K562 (cell line): Measurements from ENCODE around the gene CHN2. TPM values are rescaled to one million over a fixed set of nuclear protein-coding genes. Genes with fewer than 3 reads are reported as not detected.

Source experiments
- ATAC-seq: fragments of 200-7000 bp; cut with Tn5 transposase; 3 replicates; pipeline ENCODE4 v1.9.1; 2020; ENCODE audit warnings: moderate library complexity
- BruUV-seq: library from RNA; stranded (reverse); fragments of 400-500 nt; replicated peaks from 2 replicates; lab custom pipeline; 2021; lab: Mats Ljungman, UMichigan
- CTCF ChIA-PET: fragments of 300-600 bp; formaldehyde crosslinking; extraction: SDS; loops from one replicate; lab custom pipeline; 2021; ENCODE audit warnings: low intra/inter-chr PET ratio; lab: Yijun Ruan, JAX
- POLR2A ChIA-PET: fragments of 300-600, 350-650 bp; sonication (Branson Sonifier 250); formaldehyde crosslinking; extraction: SDS; loops from one replicate; lab custom pipeline; 2021; ENCODE audit warnings: antibody characterized with exemption, inconsistent platforms; lab: Yijun Ruan, JAX
- DNase-seq, 4 experiments: peaks; one replicate each; pipeline versions ENCODE4 v3.0.0 to v3.0.0-alpha.2; 2011 to 2018; ENCODE audit warnings: low spot score in 3 of 4, mixed read lengths in 3 of 4; ENCODE audit errors: extremely low read depth in 1 of 4
- FAIRE-seq: peaks from 2 replicates; lab custom pipeline; 2011; peaks lifted over from hg19 to GRCh38; lab: Jason Lieb, UNC
- H2AFZ ChIP-seq: 2 replicates; pipeline ENCODE4 v1.6.0; 2011; ENCODE audit warnings: low read depth, low read length, control low read depth, inconsistent platforms
- H3K27ac ChIP-seq: fragments of 200-600 bp; 3 replicates; pipeline ENCODE4 v1.8.0; 2011; ENCODE audit warnings: low read depth, mild to moderate bottlenecking, control low read depth, inconsistent platforms, low read length, moderate library complexity, mixed read lengths; ENCODE audit errors: extremely low read depth
- H3K27me3 ChIP-seq, 2 experiments: fragments of 300-600 bp in 1 of 2; 2 replicates in 1 of 2; 3 replicates in 1 of 2; pipeline versions ENCODE4 v1.6.0 to v1.8.0; 2011; ENCODE audit warnings: inconsistent platforms in 2 of 2, low read length in 2 of 2, mild to moderate bottlenecking in 1 of 2, mixed read lengths in 1 of 2, moderate library complexity in 1 of 2; ENCODE audit not compliant: control insufficient read depth in 2 of 2, insufficient read depth in 2 of 2
- H3K36me3 ChIP-seq: fragments of 300-600 bp; 3 replicates; pipeline ENCODE4 v1.8.0; 2011; ENCODE audit warnings: mild to moderate bottlenecking, low read length, inconsistent platforms; ENCODE audit not compliant: control insufficient read depth, insufficient read depth
- H3K4me1 ChIP-seq, 2 experiments: fragments of 200-600 bp in 1 of 2; replicated peaks in 1 of 2; 2 replicates in 1 of 2; 3 replicates in 1 of 2; pipeline versions ENCODE4 v1.5.1 to v1.8.0; 2011; ENCODE audit warnings: inconsistent platforms in 2 of 2, low read length in 2 of 2, mild to moderate bottlenecking in 1 of 2, mixed read lengths in 1 of 2, moderate library complexity in 1 of 2; ENCODE audit not compliant: control insufficient read depth in 2 of 2, insufficient read depth in 2 of 2
- H3K4me2 ChIP-seq: 2 replicates; pipeline ENCODE4 v1.6.1; 2011; ENCODE audit warnings: low read length, control low read depth, inconsistent platforms, mixed read lengths; ENCODE audit not compliant: insufficient read depth
- H3K4me3 ChIP-seq: fragments of 200-600 bp; sonication (generic), shearing (Covaris generic); 2 replicates; pipeline ENCODE4 v1.5.1; 2016; ENCODE audit warnings: control low read depth, inconsistent platforms
- H3K79me2 ChIP-seq: fragments of 200-600 bp; 3 replicates; pipeline ENCODE4 v1.8.0; 2011; ENCODE audit warnings: low read length, inconsistent platforms; ENCODE audit not compliant: control insufficient read depth, insufficient read depth
- H3K9ac ChIP-seq, 2 experiments: 2 replicates each; pipeline versions ENCODE4 v1.6.0 to v1.6.1; 2011; ENCODE audit warnings: low read depth in 2 of 2, low read length in 2 of 2, control low read depth in 1 of 2, inconsistent platforms in 1 of 2, mild to moderate bottlenecking in 1 of 2, mixed read lengths in 1 of 2; ENCODE audit not compliant: insufficient read depth in 1 of 2
- H3K9me1 ChIP-seq: one replicate; pipeline ENCODE4 v1.6.0; 2011; ENCODE audit warnings: inconsistent platforms, mild to moderate bottlenecking, low read length, moderate library complexity; ENCODE audit not compliant: control insufficient read depth, insufficient read depth
- H3K9me3 ChIP-seq: replicated peaks from 2 replicates; pipeline ENCODE4 v1.5.1; 2011; ENCODE audit warnings: low read depth, low read length, inconsistent platforms; ENCODE audit not compliant: control insufficient read depth, insufficient read depth
- H4K20me1 ChIP-seq: replicated peaks from 2 replicates; pipeline ENCODE4 v1.6.1; 2011; ENCODE audit warnings: low read length, inconsistent platforms, mixed read lengths; ENCODE audit not compliant: control insufficient read depth, insufficient read depth
- ESRRA ChIP-seq: fragments of 450-650 bp; IDR thresholded peaks from 2 replicates; pipeline ENCODE4 v1.6.1; 2014; ENCODE audit warnings: low read depth, mild to moderate bottlenecking, moderate library complexity, borderline replicate concordance
- NR2C1 ChIP-seq, 2 experiments: fragments of 450-650 bp; IDR thresholded peaks; 2 replicates each; pipeline ENCODE4 v1.6.1; 2017; ENCODE audit warnings: mild to moderate bottlenecking in 2 of 2, antibody characterized with exemption in 1 of 2, inconsistent platforms in 1 of 2, missing compliant biosample characterization in 1 of 2, missing genetic modification characterization in 1 of 2
- PCBP1 ChIP-seq: fragments of 200-400 bp; formaldehyde crosslinking; IDR thresholded peaks from 2 replicates; pipeline ENCODE4 v1.6.1; 2018; ENCODE audit warnings: mild to moderate bottlenecking, low read depth, low read length; ENCODE audit not compliant: poor library complexity, severe bottlenecking
- TFE3 ChIP-seq: fragments of 450-650 bp; formaldehyde crosslinking; IDR thresholded peaks from 2 replicates; pipeline ENCODE4 v1.4.0; 2020; ENCODE audit warnings: mild to moderate bottlenecking, mixed read lengths
- WGBS: fragments of 100-300 bp; shearing (Covaris generic); methylation state at CpG from one replicate; pipeline ENCODE4 v1.1.6; 2016; ENCODE audit warnings: low coverage, mixed read lengths; ENCODE audit not compliant: insufficient coverage; ENCODE audit errors: missing lambda C conversion rate; 5-methylcytosine and 5-hydroxymethylcytosine counted together
- in situ Hi-C: fragments of 300-500 bp; cut with MboI; formaldehyde crosslinking; loops from 4 replicates; pipeline ENCODE4 v1.15.0; 2018; ENCODE audit warnings: inconsistent platforms, mixed read lengths
- intact Hi-C: fragments of 100-400 bp; cut with micrococcal nuclease; formaldehyde crosslinking; loops from 2 replicates; pipeline ENCODE4 v1.14.2; 2022
- polyA plus RNA-seq, 8 experiments: library from polyadenylated mRNA; depleted of rRNA in 4 of 8; stranded (reverse) in 5 of 8; unstranded in 3 of 8; fragments of >200 nt; fragmentation: Nextera tagmentation in 2 of 8; fragmentation: Illumina TruSeq in 1 of 8; extraction: Ambion mirVana in 2 of 8; extraction: Trizol in 1 of 8; gene quantifications; 2 replicates each; pipeline versions ENCODE4 v1.2.1 to v1.2.3, GENCODE V29; 2011 to 2014; ENCODE audit warnings: inconsistent platforms in 1 of 8, missing spikeins in 1 of 8
- total RNA-seq, 7 experiments: library from RNA; depleted of rRNA in 6 of 7; stranded (reverse); fragments of >200 nt in 6 of 7; fragmentation: Illumina TruSeq in 2 of 7; extraction: Trizol in 2 of 7; gene quantifications; 2 replicates each; pipeline versions ENCODE4 v1.2.1 to v1.2.3, GENCODE V29; 2011 to 2021; ENCODE audit warnings: low replicate concordance in 1 of 7
- TF ChIP-seq, protein P1 (sequence below): fragments of 450-650 bp; IDR thresholded peaks from 2 replicates; pipeline ENCODE4 v1.6.1; 2016; ENCODE audit warnings: low read depth

CHN2 gene
- total and polyA plus RNA-seq, 9 of the 15 experiments (the other 6 are each of a cell fraction or from before 2014, with no cell fraction given): 0.12 to 2.1 (median 0.31) TPM; not detected in 1

- no peak for TF ChIP-seq ESRRA
- TF ChIP-seq TFE3 (CRISPR knock-in tag): no peak
- TF ChIP-seq NR2C1 (IDR thresholded peaks at IDR 0.05): no peak
- TF ChIP-seq NR2C1 (tag; IDR thresholded peaks at IDR 0.05): no peak
- no peak for TF ChIP-seq PCBP1
Observed at GRCh38 chr7:29384277-29384676, 189.7 kb downstream of the CHN2 start (continued).

- in situ Hi-C loops: no loop called here
- WGBS: 0% methylated on average over 4 of the region's 4 CpGs
- CTCF ChIA-PET: no interaction called here
- DNase-seq (no peak), FAIRE-seq (no peak), ATAC-seq (no peak)
- Histone ChIP-seq H3K27me3 (no peaks in the 10 kb centered on the region), H3K4me1 (no peaks in the 10 kb centered on the region), H3K4me2 (no peak overlapping the region), H3K27ac (no peak overlapping the region), H3K36me3 (no peaks in the 10 kb centered on the region), H2AFZ (no peak overlapping the region), H3K9ac (no peak overlapping the region), H3K79me2 (no peaks in the 10 kb centered on the region), H3K9me3 (no peaks in the 10 kb centered on the region), H3K4me3 (no peak overlapping the region), H3K9me1 (no peaks in the 10 kb centered on the region), H4K20me1 (no peaks in the 10 kb centered on the region)
- POLR2A ChIA-PET: no interaction called here
- no TSS peak for BruUV-seq
- intact Hi-C loops: no loop called here
- TF ChIP-seq, protein P1, sequence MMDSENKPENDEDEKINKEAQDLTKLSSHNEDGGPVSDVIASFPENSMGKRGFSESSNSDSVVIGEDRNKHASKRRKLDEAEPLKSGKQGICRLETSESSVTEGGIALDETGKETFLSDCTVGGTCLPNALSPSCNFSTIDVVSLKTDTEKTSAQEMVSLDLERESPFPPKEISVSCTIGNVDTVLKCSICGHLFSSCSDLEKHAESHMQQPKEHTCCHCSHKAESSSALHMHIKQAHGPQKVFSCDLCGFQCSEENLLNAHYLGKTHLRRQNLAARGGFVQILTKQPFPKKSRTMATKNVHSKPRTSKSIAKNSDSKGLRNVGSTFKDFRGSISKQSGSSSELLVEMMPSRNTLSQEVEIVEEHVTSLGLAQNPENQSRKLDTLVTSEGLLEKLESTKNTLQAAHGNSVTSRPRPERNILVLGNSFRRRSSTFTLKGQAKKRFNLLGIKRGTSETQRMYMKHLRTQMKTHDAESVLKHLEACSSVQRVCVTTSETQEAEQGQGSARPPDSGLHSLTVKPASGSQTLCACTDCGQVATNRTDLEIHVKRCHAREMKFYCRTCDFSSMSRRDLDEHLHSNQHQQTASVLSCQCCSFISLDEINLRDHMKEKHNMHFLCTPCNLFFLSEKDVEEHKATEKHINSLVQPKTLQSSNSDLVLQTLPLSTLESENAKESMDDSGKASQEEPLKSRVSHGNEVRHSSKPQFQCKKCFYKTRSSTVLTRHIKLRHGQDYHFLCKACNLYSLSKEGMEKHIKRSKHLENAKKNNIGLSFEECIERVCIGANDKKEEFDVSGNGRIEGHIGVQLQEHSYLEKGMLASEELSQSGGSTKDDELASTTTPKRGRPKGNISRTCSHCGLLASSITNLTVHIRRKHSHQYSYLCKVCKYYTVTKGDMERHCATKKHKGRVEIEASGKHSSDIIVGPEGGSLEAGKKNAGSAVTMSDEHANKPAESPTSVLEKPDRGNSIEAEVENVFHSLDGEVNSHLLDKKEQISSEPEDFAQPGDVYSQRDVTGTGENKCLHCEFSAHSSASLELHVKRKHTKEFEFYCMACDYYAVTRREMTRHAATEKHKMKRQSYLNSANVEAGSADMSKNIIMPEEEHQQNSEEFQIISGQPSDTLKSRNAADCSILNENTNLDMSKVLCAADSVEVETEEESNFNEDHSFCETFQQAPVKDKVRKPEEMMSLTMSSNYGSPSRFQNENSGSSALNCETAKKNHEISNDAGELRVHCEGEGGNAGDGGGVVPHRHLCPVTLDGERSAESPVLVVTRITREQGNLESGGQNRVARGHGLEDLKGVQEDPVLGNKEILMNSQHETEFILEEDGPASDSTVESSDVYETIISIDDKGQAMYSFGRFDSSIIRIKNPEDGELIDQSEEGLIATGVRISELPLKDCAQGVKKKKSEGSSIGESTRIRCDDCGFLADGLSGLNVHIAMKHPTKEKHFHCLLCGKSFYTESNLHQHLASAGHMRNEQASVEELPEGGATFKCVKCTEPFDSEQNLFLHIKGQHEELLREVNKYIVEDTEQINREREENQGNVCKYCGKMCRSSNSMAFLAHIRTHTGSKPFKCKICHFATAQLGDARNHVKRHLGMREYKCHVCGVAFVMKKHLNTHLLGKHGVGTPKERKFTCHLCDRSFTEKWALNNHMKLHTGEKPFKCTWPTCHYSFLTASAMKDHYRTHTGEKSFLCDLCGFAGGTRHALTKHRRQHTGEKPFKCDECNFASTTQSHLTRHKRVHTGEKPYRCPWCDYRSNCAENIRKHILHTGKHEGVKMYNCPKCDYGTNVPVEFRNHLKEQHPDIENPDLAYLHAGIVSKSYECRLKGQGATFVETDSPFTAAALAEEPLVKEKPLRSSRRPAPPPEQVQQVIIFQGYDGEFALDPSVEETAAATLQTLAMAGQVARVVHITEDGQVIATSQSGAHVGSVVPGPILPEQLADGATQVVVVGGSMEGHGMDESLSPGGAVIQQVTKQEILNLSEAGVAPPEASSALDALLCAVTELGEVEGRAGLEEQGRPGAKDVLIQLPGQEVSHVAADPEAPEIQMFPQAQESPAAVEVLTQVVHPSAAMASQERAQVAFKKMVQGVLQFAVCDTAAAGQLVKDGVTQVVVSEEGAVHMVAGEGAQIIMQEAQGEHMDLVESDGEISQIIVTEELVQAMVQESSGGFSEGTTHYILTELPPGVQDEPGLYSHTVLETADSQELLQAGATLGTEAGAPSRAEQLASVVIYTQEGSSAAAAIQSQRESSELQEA: no peak
Observed at GRCh38 chr7:29385214-29385814, 190.7 kb downstream of the CHN2 start.
